Aorta (tissue), 5 donors: ENCODE results near the gene DLG1. TPM values are rescaled to one million over a fixed set of nuclear protein-coding genes. Genes with fewer than 3 reads are reported as not detected.
A peak's percentile ranks its signal among the peaks of the same experiment; 100 is the strongest.

Experiments
- ATAC-seq: fragments of 200-7000 bp; cut with Tn5 transposase; one replicate; pipeline ENCODE4 v1.9.1; 2022; ENCODE audit warnings: moderate library complexity; ENCODE audit not compliant: low FRiP score
- DNase-seq, 2 donors: peaks; one replicate each; pipeline ENCODE4 v3.0.0-alpha.2; 2020
- H3K27ac ChIP-seq, 2 donors: one replicate each; pipeline ENCODE4 v1.5.1; 2013; ENCODE audit warnings: low read length in 2 of 2, mild to moderate bottlenecking in 2 of 2, moderate library complexity in 2 of 2, control low read depth in 1 of 2, inconsistent platforms in 1 of 2, low read depth in 1 of 2
- H3K27me3 ChIP-seq, 2 donors: one replicate each; pipeline ENCODE4 v1.6.1; 2013; ENCODE audit warnings: control low read depth in 1 of 2, low read length in 1 of 2, mild to moderate bottlenecking in 1 of 2, moderate library complexity in 1 of 2; ENCODE audit not compliant: insufficient read depth in 2 of 2, control insufficient read depth in 1 of 2
- H3K36me3 ChIP-seq, 2 donors: one replicate each; pipeline ENCODE4 v1.6.1; 2013; ENCODE audit warnings: control low read depth in 1 of 2, low read length in 1 of 2, mild to moderate bottlenecking in 1 of 2; ENCODE audit not compliant: insufficient read depth in 2 of 2, control insufficient read depth in 1 of 2
- H3K4me1 ChIP-seq, 2 donors: one replicate each; pipeline ENCODE4 v1.6.1; 2013; ENCODE audit warnings: low read length in 2 of 2, control low read depth in 1 of 2, mild to moderate bottlenecking in 1 of 2, moderate library complexity in 1 of 2; ENCODE audit not compliant: insufficient read depth in 2 of 2, control insufficient read depth in 1 of 2
- H3K4me3 ChIP-seq, 2 donors: one replicate each; pipeline ENCODE4 v1.5.1; 2013; ENCODE audit warnings: low read length in 2 of 2, control low read depth in 1 of 2, mild to moderate bottlenecking in 1 of 2
- H3K9me3 ChIP-seq: one replicate; pipeline ENCODE4 v1.6.1; 2013; ENCODE audit warnings: mild to moderate bottlenecking, low read length; ENCODE audit not compliant: control insufficient read depth
- WGBS, 2 donors: extraction: QIAGEN DNeasy Blood & Tissue Kit; methylation state at CpG; one replicate each; pipeline ENCODE4 v1.1.7; 2013; 5-methylcytosine and 5-hydroxymethylcytosine counted together
- intact Hi-C, 2 donors: fragments of 100-400 bp; cut with DNase I; formaldehyde crosslinking; loops; one replicate each; pipeline versions ENCODE4 v1.14.2 to v1.15.0; 2022
- polyA plus RNA-seq, 2 donors: library from polyadenylated mRNA; stranded (reverse); fragments of 200-250 nt; gene quantifications; one replicate each; pipeline ENCODE4 v1.2.3, GENCODE V29; 2013
- total RNA-seq, 2 donors: library from RNA; stranded (reverse); fragmentation: NEBNext Ultra II Directional; extraction: Animal tissue kit (Norgen Biotek cat#: 25700); gene quantifications; one replicate each; pipeline ENCODE4 v1.2.1, GENCODE V29; 2021
- donor health status: healthy with polysubstance abuse.
- donor health status: Bipolar disorder and iron deficiency.
- donor health status: DM: no; HTN: no; CAD: no.
- donor health status: DM: no; HTN: no; CAD: no.
- donor health status: DM: yes; HTN: yes; CAD: no.

Gene DLG1
- total and polyA plus RNA-seq, 4 donors: 21.2 to 100 (median 51.9) TPM

DNA sequence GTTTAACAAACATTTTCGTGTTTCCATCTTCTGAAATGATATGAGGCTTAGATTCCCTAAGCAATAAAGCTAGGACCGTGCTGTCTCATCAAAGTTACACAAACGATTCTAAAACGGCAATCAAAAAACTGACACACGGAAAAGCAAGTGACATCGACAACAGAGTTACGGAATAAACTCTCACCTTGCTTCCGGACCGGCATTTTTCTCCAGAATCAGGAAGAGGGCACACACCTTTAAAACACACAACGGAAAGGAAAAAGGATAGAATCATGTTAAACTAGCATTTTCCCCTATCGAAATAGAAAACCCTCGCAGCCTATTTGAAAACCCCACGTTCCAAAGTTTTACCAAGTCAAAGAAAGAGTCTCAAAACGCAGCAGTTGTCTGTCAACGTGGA, 1.4 kb downstream of the DLG1 start:
- no peaks in the 10 kb centered on the region for H3K4me1 ChIP-seq
- H3K4me3 ChIP-seq: peak overlapping the region; percentile 88 to 99
- no peaks in the 10 kb centered on the region for H3K36me3 ChIP-seq
- no peaks in the 10 kb centered on the region for H3K9me3 ChIP-seq
- intact Hi-C loops: no loop called here
- H3K27me3 ChIP-seq: no peaks in the 10 kb centered on the region
- DNase-seq: no peak
- no peak for ATAC-seq
- WGBS, 2 donors: 0 to 1% methylated on average over 15 of the region's 15 CpGs
- peak overlapping the region; percentile 14 to 22 for H3K27ac ChIP-seq

DNA sequence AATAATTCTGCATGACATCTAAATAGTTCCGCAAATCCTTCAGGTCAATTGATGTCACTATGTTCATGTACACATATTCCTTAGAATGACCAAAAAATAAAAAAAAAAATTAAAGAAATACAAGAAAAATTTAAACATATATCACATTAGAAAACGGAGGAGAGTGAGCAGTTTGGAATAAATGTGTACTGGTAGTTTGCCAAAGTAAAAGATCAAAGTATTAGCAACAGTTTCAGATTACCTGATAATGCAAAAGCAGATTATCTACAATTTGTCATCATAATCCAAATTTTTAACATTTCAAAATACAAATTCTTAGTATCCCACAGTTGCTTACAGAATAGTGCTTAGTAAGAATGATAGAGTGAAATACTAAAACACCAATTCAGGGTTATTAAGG, 1.9 kb downstream of the DLG1 start:
- H3K27me3 ChIP-seq: no peaks in the 10 kb centered on the region
- 38 to 55% methylated on average over 2 of the region's 2 CpGs for WGBS, 2 donors
- intact Hi-C loops: no loop called here
- H3K4me1 ChIP-seq: no peaks in the 10 kb centered on the region
- no peaks in the 10 kb centered on the region for H3K9me3 ChIP-seq
- H3K27ac ChIP-seq: peak overlapping the region in 1 of 2 donors; percentile 14
- peak overlapping the region in 1 of 2 donors; percentile 88 for H3K4me3 ChIP-seq
- H3K36me3 ChIP-seq: no peaks in the 10 kb centered on the region
- DNase-seq: no peak
- no peak for ATAC-seq

DNA sequence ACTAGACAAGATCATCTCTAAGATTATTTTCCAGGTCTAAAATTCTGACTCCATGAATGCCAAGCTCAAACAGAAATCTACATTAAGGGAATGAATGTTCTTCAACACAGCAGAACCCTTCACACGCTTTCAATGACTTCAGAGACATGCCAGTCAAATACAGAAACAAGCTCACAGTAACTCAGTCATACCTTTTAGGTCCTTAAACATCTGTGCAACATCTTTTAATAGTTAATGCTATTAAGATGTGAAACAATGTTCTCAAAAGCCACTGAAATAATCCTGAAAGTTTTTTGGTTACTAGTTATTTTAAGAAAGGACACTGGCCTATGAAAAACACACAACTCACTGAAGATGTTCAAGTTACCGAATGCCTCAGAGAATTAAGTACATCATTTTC, 2.5 kb downstream of the DLG1 start:
- no peak for ATAC-seq
- H3K4me3 ChIP-seq: no peak overlapping the region

DNA sequence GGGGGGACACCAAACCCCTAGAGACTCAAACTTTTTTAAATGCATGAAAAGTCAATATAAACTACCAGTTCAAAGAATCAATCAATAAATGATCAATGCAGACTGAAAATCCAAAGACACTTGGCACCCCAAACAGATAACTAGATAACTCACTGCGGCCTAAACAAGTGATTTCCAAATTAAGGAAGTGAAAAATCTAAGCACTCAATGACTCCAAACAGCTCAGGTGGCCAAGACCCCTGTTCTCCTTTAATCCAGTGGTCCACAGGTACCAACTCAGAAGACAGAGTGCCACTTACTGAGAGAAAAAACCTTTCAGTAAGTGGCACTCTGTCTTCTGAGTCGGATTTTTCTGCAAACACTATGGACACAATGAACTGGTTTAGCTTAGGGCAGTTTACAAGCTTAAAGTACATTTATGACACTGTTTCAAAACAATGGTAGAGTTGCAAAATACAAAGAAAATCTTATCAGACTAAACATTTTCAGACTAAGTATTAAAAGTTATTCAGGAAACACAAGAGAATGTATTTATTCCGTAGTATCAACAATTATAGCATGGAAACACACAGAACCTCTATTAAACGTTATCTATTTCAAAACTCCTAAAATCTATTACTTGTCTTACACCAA, 4.7 kb downstream of the DLG1 start:
- WGBS, 2 donors: 80 to 87% methylated on average over 4 of the region's 4 CpGs
- Histone ChIP-seq H3K27me3 (no peaks in the 10 kb centered on the region), H3K27ac (no peak overlapping the region), H3K4me1 (no peaks in the 10 kb centered on the region), H3K9me3 (no peaks in the 10 kb centered on the region), H3K36me3 (no peaks in the 10 kb centered on the region), H3K4me3 (no peak overlapping the region)
- DNase-seq: no peak
- intact Hi-C loops: no loop called here
- ATAC-seq: no peak

More for the DNA sequence above, 2.5 kb downstream of the DLG1 start:
- WGBS, 2 donors: 55 to 57% methylated on average over 2 of the region's 2 CpGs
- Histone ChIP-seq H3K9me3 (no peaks in the 10 kb centered on the region), H3K27me3 (no peaks in the 10 kb centered on the region), H3K27ac (no peak overlapping the region), H3K4me1 (no peaks in the 10 kb centered on the region), H3K36me3 (no peaks in the 10 kb centered on the region)
- intact Hi-C loops: no loop called here
- DNase-seq: no peak

DNA sequence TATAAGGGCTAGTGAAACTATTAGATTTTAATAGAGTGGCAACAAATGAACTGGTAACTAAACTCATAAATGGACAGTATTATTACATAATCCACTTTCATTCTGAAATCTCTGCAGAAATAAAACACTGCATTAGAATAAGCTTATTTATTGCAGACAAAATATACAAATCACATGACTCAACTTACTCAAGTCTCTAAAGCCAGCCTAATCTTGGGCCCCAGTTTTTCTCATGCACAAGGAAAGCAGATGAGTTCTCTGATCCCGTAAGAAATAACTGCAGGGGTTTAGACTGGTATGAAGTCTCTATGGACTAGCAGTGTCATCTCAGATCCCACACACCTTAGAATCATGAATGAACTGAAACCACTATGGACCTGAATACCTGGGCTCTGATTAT, 5.8 kb downstream of the DLG1 start:
- ATAC-seq (no peak), DNase-seq (no peak)
- H3K27me3 ChIP-seq: no peaks in the 10 kb centered on the region
- no peaks in the 10 kb centered on the region for H3K36me3 ChIP-seq
- no peak overlapping the region for H3K27ac ChIP-seq
- H3K4me1 ChIP-seq: no peaks in the 10 kb centered on the region
- WGBS, 2 donors: 42 to 88% methylated on average over 1 of the region's 1 CpG
- no peak overlapping the region for H3K4me3 ChIP-seq
- intact Hi-C loops: no loop called here
- no peaks in the 10 kb centered on the region for H3K9me3 ChIP-seq

DNA sequence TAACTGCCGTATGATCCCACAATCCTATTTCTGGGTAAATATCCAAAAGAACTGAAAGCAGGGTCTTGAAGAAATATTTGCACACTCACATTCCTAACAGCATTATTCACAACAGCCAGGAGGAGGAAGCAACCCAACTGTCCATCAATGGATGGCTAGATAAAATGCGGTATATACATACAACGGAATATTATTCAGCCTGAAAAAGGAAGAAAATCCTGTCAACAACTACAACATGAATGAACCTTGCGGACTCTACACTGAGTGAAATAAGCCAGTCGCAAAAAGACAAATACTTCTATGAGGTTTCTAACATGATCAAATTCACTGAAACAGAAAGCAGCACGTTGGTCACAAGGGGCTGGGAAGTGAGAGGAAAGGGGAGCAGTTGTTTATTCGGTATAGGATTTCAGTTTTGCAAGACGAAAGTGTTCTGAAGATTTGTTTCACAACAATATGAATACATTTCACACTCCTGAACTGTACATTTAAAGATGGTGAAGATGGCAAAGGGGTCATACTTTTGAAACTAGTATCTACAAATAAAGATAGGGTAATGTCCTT, 6.2 kb downstream of the DLG1 start:
- Histone ChIP-seq H3K4me3 (no peak overlapping the region), H3K9me3 (no peaks in the 10 kb centered on the region), H3K4me1 (no peaks in the 10 kb centered on the region), H3K27ac (no peak overlapping the region), H3K36me3 (no peaks in the 10 kb centered on the region), H3K27me3 (no peaks in the 10 kb centered on the region)
- intact Hi-C loops: no loop called here
- DNase-seq: no peak
- 88 to 89% methylated on average over 8 of the region's 8 CpGs for WGBS, 2 donors
- no peak for ATAC-seq

DNA sequence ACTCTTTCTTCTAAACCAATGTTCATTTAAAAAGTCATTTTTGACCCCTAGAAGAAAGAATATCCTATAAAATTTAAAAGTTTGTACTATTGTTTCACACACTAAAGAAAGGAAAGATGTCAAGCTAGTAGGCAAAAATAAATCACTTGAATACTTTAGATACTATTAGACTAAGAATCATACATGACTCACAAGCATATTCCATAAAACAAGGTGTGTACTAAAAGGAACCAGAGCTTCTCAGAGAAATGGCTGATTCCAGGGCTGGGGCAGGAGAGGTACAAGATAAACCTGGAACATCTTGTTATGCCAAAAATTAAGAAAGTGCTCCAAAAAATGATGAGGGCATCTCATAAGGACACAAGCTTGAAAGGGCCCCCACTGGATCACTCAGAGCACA, 8.7 kb downstream of the DLG1 start:
- no peak for ATAC-seq
- intact Hi-C loops: no loop called here
- H3K36me3 ChIP-seq: no peaks in the 10 kb centered on the region
- H3K27ac ChIP-seq: no peak overlapping the region
- H3K4me3 ChIP-seq: no peak overlapping the region
- H3K9me3 ChIP-seq: no peaks in the 10 kb centered on the region
- no peaks in the 10 kb centered on the region for H3K27me3 ChIP-seq
- H3K4me1 ChIP-seq: no peaks in the 10 kb centered on the region
- DNase-seq: no peak

DNA sequence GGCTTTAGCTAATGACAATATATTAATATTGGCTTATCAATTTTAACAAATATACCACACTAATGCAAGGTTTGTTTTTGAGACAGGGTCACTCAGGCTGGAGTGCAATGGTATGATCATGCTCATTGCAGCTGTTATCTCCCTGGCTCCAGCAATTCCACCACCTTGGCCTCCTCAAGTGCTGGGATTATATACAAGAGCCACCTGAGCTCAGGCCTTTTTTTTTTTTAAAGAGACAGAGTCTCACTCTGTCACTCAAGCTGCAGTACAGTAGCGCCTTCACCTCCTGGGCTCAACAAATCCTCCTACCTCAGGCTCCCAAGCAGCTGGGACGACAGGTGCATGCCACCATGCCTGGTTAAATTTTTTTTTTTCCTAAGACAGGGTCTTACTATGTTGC, 11.7 kb downstream of the DLG1 start:
- Histone ChIP-seq H3K4me3 (no peak overlapping the region), H3K9me3 (no peaks in the 10 kb centered on the region)

DNA sequence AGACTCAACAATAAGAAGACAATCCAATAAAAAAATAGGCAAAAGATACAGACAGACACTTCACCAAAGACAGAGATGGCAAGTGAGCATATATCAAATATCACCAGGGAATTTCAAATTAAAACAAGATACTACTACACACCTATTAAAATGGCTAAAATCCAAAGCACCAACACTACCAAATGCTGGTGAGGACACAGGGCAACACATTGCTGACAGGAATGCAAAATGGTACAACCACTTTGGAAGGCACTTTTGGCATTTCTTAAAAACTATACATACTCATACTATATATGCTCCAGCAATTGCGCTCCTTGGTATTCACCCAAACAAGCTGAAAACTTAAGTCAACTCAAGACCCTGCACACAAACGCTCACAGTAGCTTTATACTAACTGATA, 12.9 kb downstream of the DLG1 start:
- no peak overlapping the region for H3K27ac ChIP-seq
- H3K27me3 ChIP-seq: no peaks in the 10 kb centered on the region
- WGBS, 2 donors: 97 to 100% methylated on average over 2 of the region's 2 CpGs
- H3K4me3 ChIP-seq: no peak overlapping the region
- no peaks in the 10 kb centered on the region for H3K9me3 ChIP-seq
- intact Hi-C loops: no loop called here
- H3K4me1 ChIP-seq: no peaks in the 10 kb centered on the region
- ATAC-seq: no peak
- H3K36me3 ChIP-seq: no peaks in the 10 kb centered on the region
- no peak for DNase-seq

More for the DNA sequence above, 11.7 kb downstream of the DLG1 start:
- H3K36me3 ChIP-seq: no peaks in the 10 kb centered on the region
- WGBS, 2 donors: 95 to 98% methylated on average over 2 of the region's 2 CpGs
- intact Hi-C loops: no loop called here
- ATAC-seq: no peak
- H3K4me1 ChIP-seq: no peaks in the 10 kb centered on the region
- DNase-seq: no peak
- H3K27ac ChIP-seq: no peak overlapping the region
- H3K27me3 ChIP-seq: no peaks in the 10 kb centered on the region
